GM19463 (cell line): Measurements from ENCODE around the gene AKIP1.
"Not testable (repeated sequence)": the region's sequence is repeated elsewhere in the genome, so short reads cannot be mapped to it uniquely, and the experiment has no call there.

ENCODE experiments used
- ATAC-seq: cut with Tn5 transposase; IDR thresholded peaks from one replicate; pipeline ENCODE4 v1.9.1; 2021; ENCODE audit warnings: mild to moderate bottlenecking, moderate library complexity; ENCODE audit not compliant: unreplicated experiment

AKIP1 gene

DNA sequence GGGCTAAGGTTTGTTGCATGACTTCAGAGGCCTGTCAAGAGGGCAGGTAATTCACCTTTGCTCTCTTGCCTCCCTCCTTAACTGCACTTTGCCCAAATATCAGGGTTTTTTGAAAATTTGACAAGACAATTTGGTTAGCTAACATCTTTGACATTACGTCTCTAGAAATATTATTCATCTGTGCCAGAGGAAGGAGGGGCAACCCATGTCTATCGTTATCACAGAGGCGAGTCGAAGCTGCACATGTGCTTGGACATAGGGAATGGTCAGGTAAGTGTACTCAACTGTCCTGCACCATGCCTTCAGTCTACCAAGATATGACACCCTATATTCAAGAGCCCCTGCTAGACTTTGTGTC lies 3.7 kb downstream of the AKIP1 start:
- no peak for ATAC-seq

DNA sequence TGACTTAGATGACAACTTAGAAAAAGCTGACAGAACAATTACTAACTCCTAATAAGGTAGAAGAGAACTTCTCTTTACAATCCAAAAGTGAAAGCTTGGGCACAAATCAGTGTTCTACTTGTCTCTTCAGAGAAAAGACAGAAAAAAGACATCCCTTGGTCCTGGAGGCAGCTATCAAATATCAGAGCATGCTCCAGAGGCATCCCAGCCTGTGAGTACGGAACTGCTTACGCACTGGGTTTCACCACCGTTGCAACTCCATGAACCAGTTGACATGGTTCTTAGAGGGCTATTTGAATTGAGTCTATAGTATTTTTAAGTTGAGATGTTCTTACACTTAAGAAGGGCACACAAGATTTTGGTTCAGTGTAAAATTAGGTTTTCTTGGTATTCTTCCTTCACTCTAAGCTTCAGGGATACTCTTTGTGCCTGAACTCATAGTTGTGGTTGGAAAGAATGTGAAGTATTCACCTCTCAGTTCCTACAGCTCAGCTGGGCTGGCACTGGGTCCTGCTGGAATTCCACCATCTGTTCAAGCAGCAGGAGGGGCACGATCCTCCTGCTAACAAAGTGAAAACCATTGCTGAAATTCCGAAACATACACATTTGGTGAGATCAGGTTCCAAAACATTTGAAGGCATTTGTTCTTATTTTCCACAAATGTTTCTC lies 6.3 kb downstream of the AKIP1 start:
- no peak for ATAC-seq

DNA sequence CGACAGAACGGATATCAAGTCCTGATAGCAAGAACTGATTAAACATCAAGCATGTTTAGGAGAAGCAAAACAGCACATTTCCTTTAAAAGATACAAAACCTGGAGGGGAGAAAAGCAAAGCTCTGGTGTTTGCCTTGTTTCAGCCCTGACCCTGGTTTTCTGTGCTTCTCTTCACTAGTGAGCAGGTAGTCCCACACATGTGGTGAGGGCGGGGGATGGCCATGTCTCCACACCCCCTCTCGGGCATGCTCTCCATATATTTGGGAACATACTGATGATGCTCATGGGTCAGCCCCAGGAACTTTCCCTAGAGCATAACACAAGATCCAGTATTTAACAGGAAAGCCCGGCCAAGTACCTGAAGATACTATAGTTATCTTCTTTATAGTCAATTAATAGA lies 11.7 kb downstream of the AKIP1 start:
- no peak for ATAC-seq

DNA sequence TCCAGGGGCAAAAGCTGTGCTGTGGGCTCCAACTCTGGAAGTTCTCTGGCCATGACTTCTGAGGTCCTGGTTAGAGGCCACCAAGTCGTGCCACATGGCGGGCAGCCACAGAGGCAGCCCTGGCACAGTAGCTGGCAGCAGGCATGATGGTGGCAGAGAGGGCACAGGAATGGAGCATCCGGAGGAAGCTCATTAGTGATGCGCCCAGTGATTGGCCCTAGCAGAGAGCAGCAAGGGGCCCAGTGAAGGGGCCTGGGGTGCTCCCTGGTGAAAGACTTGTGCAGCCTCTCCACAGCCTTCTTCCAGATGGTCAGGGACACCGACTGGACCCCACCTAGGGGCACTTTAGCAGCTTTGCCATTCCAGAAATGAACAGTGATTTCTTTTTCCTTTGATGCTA lies 14.7 kb downstream of the AKIP1 start:
- no peak for ATAC-seq

DNA sequence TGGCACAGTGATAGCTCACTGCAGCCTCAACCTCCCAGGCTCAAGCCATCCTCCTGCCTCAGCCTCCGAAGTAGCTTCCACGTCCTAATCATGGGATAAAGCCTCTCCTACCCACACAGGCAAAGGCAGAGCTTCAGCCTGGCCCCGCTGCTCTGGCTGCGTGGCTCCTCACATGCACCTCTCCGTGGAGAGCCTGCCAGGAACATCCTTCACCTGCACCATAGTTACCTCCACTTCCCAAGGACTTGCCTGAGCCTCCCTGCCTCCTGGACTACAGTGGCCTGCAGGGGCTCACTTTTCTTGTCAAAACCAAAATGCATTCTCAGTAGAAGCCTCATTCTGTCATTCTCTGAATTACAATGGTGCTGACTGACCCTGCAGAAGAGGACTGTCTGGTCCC lies 15.2 kb downstream of the AKIP1 start:
- ATAC-seq, result no peak

DNA sequence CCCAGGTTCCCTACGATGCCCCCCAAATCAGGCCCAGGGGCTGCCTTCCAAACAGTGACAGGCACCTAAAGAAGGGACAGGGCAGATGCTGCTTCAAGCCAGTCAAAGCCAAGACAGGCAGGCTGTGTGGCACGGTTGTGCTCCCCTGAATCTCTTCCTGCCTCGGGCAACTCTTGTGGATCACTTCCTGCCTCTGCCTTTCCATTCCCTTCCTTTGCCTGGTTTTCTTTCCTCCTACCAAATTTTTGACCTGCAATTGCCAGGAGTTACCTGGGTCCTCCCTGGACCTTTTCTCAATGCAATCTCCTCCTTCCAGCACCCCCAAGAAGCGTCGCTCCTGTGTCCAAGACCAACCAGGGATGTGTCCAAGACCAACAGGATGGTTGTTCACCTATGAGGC lies 16.2 kb downstream of the AKIP1 start:
- ATAC-seq, result no peak

DNA sequence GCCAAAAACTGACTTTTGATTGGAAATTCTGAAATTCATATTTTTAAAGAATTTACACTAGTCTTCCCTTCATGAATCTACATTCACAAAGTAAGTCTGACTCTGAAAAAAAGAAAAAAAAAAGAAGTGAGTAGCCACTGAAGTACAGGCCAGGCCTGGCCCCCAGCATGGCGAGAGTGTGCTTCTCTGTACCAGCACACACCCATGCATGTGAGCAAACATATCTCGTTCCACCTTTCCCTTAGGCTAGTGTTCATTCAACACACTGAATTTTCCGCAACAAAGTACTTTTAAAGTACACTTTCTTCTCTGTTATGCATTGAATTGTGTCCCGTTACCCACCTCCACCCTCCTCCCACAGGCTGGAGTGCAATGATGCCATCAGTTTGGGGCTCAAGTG lies 17.2 kb downstream of the AKIP1 start:
- ATAC-seq, result no peak

DNA sequence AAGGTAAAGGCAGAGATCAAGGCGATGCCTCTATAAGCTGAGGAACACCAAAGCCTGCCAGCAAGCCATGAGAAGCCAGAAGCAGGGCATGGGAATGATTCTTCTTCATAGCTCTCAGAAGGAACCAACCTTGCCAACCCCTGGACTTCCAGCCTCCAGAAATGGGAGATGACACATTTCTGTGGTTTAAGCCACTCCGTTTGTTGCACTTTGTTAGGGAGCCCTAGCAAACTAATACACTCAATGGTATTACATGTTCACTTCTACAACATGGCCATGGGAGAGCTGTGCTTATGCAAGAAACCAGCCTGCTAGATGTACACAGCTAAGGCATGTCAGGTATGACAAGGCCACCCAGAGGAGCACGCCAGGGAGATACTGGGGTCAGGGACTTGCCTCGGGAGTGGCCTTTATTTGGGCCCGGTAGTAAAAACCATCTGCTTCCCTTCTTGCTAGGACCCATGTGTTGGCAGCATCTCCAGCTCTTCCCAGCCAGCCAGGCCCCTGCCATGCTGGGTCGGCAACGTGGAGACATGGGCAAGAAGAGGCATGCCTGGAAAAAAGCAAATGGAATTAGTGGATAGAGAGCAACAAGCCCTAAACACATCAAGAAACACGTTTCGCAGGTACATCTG lies 18.1 kb downstream of the AKIP1 start:
- ATAC-seq, result no peak

DNA sequence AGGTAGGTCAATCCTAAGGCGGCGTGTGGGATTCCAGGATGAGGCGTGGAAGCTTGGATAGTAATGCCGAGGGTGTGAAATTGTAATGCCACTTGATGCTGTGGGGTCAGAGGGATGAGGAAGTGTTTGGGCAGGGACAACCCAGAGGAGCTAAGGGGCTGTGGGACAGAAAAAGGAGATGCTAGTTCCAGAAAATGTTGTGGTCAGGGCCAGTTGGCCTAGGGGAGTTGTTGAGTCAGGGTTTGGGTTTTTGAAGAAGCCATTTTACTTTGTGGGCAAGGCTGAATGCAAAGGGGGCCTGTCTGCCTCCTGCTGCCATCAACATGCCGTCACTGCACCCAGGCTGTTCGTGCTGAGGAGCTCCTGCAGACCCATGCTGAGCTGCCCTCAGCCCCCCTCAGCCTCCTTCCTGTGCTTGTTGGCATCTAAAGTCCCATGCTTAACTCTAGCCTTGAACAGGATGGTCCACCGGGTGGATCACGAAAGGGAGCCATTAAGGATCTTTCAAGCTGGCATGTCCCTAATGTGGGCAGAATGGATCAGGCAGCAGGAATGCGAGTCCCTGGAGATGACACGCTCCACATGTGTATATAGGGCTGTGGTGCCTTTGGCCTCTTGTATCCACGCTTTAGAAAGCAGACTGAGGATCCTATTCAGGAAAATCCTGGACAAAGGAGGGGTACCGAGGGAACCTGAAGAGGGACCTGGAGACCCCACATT lies 19.6 kb downstream of the AKIP1 start:
- no peak for ATAC-seq

DNA sequence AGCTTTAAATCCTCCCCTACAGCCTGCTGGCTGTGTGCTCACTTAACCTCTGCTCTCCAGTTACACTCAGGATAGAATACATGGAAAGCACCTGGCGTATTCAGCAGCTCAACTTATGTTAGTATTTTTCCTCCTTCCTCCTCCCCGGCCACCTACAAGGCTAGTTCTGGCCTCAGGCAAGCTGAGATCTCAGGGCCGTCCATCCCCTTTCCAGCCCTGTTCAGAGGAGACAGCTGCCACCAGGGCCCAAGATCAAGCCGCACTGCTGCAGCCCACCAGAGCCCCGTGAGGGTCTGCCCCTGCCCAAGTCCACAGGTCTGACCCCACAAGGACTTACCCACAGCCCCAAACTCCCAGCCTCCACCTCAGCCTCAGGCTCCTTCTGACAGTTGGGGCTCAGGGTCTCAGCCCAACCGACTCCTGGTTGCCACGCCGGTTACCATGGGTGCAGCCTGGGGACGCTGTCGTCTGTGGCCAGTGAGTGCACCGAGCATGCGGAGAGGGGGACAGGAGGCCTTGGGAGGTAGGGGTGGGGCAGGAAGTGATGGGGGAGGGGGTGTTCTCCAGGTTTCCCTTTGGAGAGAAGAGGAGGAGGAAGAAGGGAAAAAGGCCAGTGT lies 21.7 kb downstream of the AKIP1 start, which contains the start of gene C11orf16:
TSS of gene C11orf16 (minus strand) at position 384 of the 617 bp plus-strand sequence. CDS start 639 bp downstream, outside the sequence.
- ATAC-seq, result no peak

DNA sequence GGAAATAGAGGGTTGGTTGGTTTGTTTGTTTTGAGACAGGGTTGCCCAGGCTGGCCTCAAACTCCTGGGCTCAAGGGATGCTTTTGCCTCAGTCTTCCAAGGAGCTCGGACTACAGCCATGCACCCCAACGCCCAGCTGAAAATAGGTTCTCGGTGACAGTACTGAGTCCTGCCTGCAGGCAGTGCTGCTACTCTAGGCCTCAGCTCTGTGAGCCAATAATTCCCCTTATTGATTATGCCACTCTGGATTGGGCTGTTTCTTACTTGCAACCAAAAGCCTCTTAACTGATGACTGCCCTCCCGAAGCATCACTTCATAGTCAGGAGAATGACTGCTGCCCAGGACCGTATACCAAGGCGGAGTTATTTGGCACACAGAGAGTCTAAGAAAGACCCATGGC lies 22.9 kb downstream of the AKIP1 start:
- ATAC-seq, result no peak

DNA sequence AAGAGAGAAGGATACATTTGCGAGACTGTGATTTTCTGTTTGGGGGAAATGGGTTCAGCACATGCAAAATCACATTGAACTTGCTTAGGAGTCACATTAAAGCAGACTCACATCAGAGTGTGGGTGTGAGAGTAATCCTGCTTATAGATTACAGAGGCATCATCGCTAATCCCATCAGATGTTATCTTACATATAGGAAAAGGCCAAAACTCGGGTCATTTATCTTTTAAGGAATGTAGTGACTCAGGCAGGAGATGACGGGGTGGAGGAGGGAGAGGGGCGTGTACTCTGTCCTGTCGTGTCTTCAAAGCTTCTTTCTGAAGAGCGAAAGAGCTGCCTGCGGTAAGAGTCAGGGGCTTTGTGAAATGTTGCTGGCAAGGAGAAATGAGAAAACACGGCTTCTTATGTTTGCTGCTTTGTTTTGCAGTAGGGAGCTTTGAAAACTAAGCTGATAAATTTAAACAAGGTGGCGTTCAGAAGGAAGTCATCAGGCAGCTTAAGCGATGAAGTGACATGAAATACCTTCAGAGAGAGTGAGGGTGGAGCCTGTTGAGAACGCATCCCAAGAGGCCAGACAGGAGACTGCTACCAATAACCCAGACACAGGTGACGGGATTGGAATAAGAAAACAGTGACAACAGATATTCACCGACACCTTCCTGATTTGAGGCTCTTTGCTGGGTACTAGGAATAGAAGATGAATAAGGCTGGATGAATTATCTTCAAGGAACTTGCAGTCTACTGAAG lies 23.9 kb downstream of the AKIP1 start:
- no peak for ATAC-seq

DNA sequence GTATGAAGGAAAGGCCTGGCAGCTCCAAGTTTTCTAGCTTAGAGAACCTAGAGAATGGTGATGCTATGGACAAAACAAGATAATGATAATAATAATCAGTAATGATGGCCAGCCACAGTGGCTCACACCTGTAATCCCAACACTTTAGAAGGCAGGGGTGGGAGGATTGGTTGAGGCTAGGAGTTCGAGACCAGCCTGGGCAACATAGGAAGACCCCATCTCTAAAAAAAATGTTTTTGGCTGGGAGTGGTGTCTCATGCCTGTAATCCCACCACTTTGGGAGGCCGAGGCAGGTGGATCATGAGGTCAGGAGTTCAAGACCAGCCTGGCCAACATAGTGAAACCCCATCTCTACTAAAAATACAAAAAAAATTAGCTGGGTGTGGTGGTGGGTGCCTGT lies 24.8 kb downstream of the AKIP1 start:
- ATAC-seq, result not testable (repeated sequence)

DNA sequence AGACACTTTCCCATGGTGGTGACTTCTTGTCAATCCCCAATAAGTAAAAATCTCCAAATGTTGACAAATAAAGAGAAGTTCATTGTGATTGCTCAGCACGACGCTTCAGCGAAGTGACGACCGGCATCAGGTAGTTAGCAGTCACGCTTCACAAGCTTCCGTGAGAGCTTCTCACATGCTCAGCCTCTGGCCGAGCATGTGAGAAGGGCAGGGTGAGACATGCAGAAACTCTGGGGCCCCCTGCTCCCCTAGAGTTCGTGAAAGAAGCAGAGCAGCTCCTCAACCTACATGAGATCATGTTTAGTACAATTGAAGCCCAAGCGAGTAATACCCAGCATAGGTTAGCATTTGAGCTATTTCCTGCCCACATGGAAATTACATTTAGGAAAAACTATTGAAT lies 26.2 kb downstream of the AKIP1 start:
- no peak for ATAC-seq

DNA sequence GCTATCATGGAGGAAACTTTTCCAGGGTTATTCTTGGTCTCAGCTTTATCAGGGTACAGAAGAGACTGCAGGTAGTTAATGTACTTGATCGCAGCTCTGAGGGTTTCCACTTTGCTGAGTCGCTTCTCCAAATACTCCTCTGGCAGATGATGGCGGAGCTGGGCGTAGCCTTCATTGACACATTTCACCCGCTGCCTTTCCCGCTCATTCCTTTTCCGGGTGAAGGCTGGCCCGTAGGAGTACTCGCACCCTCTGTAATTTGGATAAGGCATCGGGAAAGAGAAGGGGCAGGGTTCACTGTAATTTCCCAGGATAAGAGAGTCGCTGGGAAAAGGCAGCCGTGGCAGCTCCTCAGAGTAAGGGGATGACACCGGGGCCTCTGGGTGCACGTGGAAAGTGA lies 26.7 kb downstream of the AKIP1 start:
- no peak for ATAC-seq

DNA sequence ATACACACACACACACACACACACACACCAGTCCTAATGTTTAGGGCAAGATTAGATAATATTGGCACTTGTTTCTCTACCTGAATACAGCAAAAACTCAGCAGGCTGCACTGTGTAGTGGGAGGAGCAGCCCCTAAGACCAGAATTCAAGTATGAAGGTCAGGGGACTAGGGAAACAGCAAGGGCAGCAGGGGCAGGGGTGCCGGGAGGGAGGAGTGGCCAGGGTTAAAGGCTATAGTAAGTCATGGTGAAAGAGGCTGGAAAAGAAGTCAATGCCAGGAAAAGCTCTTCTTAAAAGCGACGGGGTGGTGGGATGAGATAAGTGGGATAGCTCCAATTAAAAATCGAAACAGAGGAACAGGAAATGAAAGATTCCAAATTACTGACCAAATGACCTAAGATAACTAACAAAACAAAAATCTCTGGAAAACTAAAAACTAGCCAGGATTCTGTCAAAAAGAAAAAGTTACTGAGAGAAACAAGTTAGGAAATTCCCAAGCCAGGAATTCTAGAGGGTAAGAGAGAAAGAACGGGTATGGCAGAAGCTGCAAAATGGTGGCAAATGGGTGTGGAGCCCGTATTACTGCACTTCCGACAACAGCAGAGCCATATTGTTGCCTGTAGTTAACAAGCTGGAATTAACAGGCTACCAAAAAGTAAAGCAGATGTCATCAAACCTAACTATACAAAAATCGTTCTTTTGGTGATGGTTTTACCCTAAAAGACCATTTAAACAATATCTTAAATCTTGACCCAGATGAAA lies 30.5 kb downstream of the AKIP1 start:
- ATAC-seq, result no peak

DNA sequence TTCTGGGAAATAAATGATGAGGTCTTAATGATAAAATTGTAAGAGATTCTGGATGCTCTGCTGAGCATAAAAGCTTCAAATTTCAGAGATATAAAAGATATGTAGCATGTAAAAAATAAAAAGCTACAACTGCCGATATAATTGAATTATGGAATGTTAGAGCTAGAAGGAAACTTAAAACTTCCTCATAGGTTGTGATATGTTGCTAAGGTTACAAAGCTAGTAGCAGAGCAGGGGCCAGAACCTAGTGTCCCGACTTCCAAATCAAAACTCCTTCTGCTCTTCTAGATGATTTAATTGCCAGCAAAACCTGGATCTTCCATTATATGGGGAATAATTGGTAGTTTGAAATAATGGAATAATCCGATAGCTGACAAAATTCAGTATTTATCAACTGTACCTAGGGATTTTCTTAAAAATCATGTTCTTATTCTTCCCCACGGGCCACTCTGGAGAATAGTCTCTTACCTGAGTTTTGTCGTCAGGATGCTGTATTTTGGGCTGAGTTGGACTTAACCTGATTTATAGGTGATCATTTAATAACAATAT lies 31.6 kb downstream of the AKIP1 start, which contains the start of gene ASCL3:
TSS of gene ASCL3 (minus strand) at position 499 of the 549 bp plus-strand sequence. CDS start 4,855 bp downstream, outside the sequence.
- no peak for ATAC-seq

DNA sequence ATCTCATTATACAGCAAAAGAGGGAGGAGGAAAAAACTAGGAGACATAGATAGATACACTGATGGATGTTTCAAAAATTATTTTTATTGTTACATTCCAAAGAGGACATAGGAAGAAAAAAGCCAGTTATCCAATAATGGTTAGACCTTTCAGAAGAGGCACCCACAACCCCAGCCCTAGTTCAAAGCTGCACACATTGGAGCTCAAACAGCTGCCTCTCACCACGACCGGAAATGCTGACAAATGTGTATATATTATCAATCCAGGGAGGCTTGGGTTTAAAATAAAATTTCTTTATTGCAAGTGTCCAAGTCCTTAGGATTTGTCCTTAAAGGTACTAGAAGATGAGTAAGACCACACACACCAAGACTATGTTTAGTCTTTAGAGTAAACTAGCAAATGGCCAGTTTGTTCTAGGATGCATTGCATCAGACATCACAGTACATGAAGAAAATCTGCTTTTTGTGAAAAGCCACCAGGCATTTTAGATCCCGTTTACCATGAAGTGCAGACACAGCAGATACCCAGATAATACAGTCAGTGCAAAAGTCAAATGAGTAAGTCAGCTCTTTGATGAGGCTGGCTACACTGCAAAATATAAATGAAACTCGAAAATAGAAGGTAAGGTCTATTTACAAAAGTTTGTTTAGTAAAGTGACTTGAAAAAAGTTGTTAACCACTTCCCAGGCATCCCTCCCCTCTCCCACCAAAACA lies 36.4 kb downstream of the AKIP1 start:
- ATAC-seq, result no peak

DNA sequence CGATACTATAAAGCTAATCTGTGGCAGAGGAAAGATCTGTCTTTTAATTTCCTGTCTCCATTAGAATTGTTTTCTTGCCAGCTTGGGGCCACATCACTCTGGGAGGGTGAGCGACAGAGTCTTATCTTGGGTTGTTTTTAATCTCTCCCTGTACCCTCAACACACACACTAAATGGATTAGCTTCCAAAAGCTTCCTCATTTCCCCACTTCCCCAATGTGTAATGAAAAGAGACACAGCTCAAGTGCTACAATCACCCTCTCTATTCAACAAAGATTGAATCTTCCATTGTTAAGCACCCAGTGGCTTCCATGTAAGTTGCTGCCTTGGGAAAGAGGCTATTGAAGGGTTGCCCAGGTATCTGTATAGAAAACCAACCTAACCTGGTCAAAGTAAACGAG lies 37.9 kb downstream of the AKIP1 start:
- no peak for ATAC-seq
